Colonic mucosa (tissue), 4 donors: Measurements from ENCODE around the gene DENND1C. TPM values are rescaled to one million over a fixed set of nuclear protein-coding genes. Genes with fewer than 3 reads are reported as not detected.

Source experiments
- DNase-seq: peaks from one replicate; pipeline ENCODE4 v3.0.0-alpha.2; 2020
- H3K27ac ChIP-seq: fragments of 200-600 bp; one replicate; pipeline ENCODE4 v1.8.0; 2021
- H3K27me3 ChIP-seq: fragments of 200-600 bp; one replicate; pipeline ENCODE4 v1.8.0; 2021
- H3K36me3 ChIP-seq: fragments of 200-600 bp; one replicate; pipeline ENCODE4 v1.8.0; 2021
- H3K4me1 ChIP-seq: fragments of 200-600 bp; one replicate; pipeline ENCODE4 v1.8.0; 2021; ENCODE audit warnings: mild to moderate bottlenecking
- H3K4me3 ChIP-seq: fragments of 200-600 bp; one replicate; pipeline ENCODE4 v1.8.0; 2021
- H3K9ac ChIP-seq, 2 donors: one replicate each; pipeline ENCODE4 v1.7.0; 2013; ENCODE audit warnings: control low read depth in 2 of 2, low read depth in 2 of 2, low read length in 2 of 2
- H3K9me3 ChIP-seq: fragments of 200-600 bp; one replicate; pipeline ENCODE4 v1.8.0; 2021
- intact Hi-C: fragments of 100-400 bp; cut with DNase I; formaldehyde crosslinking; loops from one replicate; pipeline ENCODE4 v1.14.1; 2022
- total RNA-seq, 2 donors: library from RNA; stranded (reverse); fragmentation: NEBNext Ultra II Directional in 1 of 2; extraction: Animal tissue kit (Norgen Biotek cat#: 25700) in 1 of 2; gene quantifications; one replicate each; pipeline ENCODE4 v1.2.1, GENCODE V29; 2021
- TF ChIP-seq, protein P1 (sequence below): fragments of 200-600 bp; IDR thresholded peaks from one replicate; pipeline ENCODE4 v1.8.0; 2022; ENCODE audit warnings: antibody characterized with exemption, mild to moderate bottlenecking
- donor health status: healthy.
- donor health status: DM: no; HTN: no; CAD: no.
- donor health status: DM: no; HTN: no; CAD: no.

Gene DENND1C
- total RNA-seq, 2 donors from 2014 or later, result 2.5 to 2.9 TPM

DNA sequence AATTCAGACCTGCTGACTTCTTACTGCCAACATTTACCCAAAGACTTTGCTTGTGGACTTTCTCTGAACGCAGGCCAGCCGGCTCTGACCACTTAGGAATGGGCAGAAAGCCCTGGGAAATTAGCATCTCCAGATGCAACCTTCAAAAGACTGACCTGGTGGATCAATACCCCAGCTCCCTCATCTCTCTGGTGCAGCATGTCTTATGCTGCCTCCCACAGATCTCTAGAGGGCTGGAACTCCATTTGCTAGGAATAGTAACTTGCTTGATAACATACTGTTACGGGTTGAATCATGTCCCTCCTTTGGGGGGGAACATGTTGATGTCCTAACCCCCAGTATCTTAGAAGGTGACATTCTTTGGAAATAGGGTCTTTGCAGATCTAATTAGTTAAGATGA, 35.1 kb downstream of the DENND1C start:
- H3K4me1 ChIP-seq, result no peaks in the 10 kb centered on the region
- H3K27ac ChIP-seq, result no peak overlapping the region
- TF ChIP-seq, protein P1, sequence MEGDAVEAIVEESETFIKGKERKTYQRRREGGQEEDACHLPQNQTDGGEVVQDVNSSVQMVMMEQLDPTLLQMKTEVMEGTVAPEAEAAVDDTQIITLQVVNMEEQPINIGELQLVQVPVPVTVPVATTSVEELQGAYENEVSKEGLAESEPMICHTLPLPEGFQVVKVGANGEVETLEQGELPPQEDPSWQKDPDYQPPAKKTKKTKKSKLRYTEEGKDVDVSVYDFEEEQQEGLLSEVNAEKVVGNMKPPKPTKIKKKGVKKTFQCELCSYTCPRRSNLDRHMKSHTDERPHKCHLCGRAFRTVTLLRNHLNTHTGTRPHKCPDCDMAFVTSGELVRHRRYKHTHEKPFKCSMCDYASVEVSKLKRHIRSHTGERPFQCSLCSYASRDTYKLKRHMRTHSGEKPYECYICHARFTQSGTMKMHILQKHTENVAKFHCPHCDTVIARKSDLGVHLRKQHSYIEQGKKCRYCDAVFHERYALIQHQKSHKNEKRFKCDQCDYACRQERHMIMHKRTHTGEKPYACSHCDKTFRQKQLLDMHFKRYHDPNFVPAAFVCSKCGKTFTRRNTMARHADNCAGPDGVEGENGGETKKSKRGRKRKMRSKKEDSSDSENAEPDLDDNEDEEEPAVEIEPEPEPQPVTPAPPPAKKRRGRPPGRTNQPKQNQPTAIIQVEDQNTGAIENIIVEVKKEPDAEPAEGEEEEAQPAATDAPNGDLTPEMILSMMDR, result no peak
- no peaks in the 10 kb centered on the region for H3K9me3 ChIP-seq
- H3K4me3 ChIP-seq, result no peak overlapping the region
- H3K9ac ChIP-seq, result no peak overlapping the region
- no peak for DNase-seq
- H3K36me3 ChIP-seq, result no peaks in the 10 kb centered on the region
- no peaks in the 10 kb centered on the region for H3K27me3 ChIP-seq
- intact Hi-C loops, result no loop called here

DNA sequence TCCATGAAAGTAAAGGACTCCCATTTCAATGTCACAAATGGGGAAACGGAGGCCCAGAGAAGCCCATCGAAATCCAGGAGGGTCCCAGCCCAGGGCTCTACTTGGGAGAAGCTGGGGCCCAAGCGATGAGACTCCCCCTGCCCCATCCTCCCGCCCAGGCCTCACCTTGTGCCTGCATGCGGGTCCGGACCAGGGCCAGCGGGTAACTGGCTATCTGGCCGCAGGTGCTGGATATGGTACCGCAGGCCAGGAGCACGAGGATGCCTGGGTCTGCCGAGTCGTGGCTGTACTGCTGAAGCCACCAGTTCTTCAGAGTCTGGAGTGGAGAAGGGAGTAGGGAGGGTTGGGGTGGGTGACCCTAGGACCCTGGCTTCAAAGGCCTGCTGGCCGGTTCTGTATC, 37.6 kb downstream of the DENND1C start:
- DNase-seq, result no peak
- Histone ChIP-seq H3K9ac (no peak overlapping the region), H3K9me3 (no peaks in the 10 kb centered on the region), H3K4me3 (no peak overlapping the region), H3K27ac (no peak overlapping the region), H3K4me1 (no peaks in the 10 kb centered on the region), H3K36me3 (no peaks in the 10 kb centered on the region), H3K27me3 (no peaks in the 10 kb centered on the region)
- TF ChIP-seq, protein P1, result no peak
- intact Hi-C loops, result no loop called here

DNA sequence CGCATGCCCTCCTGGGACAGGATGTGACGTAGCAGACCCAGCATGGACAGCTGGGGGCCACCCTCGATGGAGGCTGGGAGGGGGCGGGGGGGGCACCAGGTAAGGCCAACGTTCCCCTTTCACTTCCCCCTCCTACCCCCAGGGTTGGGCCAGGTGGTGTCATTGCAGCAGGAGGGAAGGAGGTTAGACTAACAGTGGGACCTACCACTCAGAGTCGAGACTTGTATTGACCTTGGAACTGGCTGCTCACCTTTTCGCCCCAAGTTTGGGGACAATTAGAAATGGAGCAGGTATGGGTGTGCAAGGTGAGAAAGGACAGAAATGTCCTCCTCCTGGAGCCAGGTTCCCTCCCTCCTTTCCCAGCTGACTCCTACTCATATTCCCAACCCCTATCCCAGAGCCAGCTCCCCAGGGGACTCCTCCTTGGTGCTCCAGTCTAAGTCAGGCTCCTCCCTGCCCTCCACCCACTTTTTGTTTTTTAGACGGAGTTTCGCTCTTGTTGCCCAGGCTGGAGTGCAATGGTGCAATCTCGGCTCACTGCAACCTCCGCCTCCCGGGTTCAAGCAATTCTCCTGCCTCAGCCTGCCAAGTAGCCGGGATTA, 39.4 kb downstream of the DENND1C start:
- Histone ChIP-seq H3K9ac (no peak overlapping the region), H3K4me1 (no peaks in the 10 kb centered on the region), H3K9me3 (no peaks in the 10 kb centered on the region), H3K27me3 (no peaks in the 10 kb centered on the region), H3K4me3 (no peak overlapping the region), H3K27ac (no peak overlapping the region), H3K36me3 (no peaks in the 10 kb centered on the region)
- TF ChIP-seq, protein P1, result no peak
- intact Hi-C loops, result no loop called here
- DNase-seq, result no peak

DNA sequence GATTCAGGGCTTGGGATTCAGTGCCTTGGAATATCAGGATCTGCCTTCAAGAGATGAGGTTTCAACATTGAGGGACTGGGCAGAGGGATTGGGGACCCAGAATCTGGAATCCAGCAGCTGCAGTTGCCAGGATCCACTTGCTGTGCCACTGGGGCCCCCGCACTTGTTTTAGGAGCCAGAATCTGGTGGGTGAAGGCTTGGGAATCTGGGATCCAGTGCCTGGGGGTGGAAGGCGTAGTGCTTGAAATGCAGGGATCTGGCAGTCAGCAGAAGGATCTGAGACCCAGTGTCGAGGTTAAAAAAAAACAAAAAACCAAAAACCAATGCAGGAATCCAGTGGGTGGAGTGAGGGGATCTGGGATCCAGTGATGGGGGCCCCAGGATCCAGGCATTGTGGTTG, 40.7 kb downstream of the DENND1C start:
- H3K27ac ChIP-seq, result no peak overlapping the region
- intact Hi-C loops, result no loop called here
- no peaks in the 10 kb centered on the region for H3K9me3 ChIP-seq
- TF ChIP-seq, protein P1, result no peak
- no peak overlapping the region for H3K9ac ChIP-seq
- no peaks in the 10 kb centered on the region for H3K27me3 ChIP-seq
- no peaks in the 10 kb centered on the region for H3K36me3 ChIP-seq
- H3K4me3 ChIP-seq, result no peak overlapping the region
- no peaks in the 10 kb centered on the region for H3K4me1 ChIP-seq
- no peak for DNase-seq

DNA sequence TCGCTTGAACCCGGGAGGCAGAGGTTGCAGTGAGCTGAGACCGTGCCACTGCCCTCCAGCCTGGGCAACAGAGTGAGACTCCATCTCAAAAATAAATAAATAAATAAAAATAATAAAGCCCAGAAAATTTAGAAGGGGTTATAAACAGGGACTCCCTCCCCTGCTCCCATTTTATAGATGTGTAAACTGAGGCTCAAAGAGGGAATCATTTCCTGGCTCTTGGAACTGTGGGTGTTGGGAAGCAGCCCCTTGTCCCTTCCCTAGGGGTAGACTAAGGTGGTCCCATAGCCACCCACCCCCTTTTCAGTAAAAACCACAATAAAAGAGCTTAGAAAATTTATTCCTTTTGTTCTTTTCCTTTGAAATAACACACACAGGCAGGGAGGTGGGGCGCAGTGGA, 41.8 kb downstream of the DENND1C start:
- Histone ChIP-seq H3K27me3 (no peaks in the 10 kb centered on the region), H3K36me3 (no peaks in the 10 kb centered on the region), H3K27ac (no peak overlapping the region), H3K9me3 (no peaks in the 10 kb centered on the region), H3K4me3 (no peak overlapping the region), H3K4me1 (no peaks in the 10 kb centered on the region), H3K9ac (no peak overlapping the region)
- no peak for DNase-seq
- TF ChIP-seq, protein P1, result no peak
- intact Hi-C loops, result no loop called here
